Hypothalamus (tissue), 51 donors: ENCODE data around the gene MDH2.
"Not testable (repeated sequence)": the region's sequence is repeated elsewhere in the genome, so short reads cannot be mapped to it uniquely, and the experiment has no call there.

Experiments used
- DNase-seq, 51 donors: peaks; one replicate each; lab custom pipeline; 2025; lab: John Stamatoyannopoulos, UW

The MDH2 gene

GRCh38 chr7:76101693-76102437 lies 54.0 kb downstream of the MDH2 start:
- DNase-seq: not testable (repeated sequence)

DNA sequence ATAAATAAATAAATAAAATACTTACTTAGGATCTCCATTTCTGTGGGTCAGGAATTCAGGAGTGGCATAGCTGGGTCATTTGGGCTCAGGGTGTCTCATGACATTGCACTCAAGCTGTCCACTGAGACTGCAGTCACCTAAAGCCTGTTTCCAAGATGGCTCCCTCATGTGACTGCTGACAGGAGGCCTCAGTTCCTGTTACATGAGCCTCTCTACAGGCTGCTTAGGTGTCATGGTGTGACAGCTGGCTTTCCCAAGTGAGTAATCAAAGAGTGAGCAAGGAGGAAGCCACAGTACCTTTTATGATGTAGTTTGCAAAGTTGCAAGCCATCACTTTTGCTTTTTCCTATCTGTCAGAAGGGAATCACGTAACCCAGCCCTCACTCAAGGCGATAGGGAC lies 55.9 kb downstream of the MDH2 start:
- DNase-seq: not testable (repeated sequence)

- DNase-seq: not testable (repeated sequence)
These were observed 58.2 kb downstream of the MDH2 start for GRCh38 chr7:76106130-76106529.

DNA sequence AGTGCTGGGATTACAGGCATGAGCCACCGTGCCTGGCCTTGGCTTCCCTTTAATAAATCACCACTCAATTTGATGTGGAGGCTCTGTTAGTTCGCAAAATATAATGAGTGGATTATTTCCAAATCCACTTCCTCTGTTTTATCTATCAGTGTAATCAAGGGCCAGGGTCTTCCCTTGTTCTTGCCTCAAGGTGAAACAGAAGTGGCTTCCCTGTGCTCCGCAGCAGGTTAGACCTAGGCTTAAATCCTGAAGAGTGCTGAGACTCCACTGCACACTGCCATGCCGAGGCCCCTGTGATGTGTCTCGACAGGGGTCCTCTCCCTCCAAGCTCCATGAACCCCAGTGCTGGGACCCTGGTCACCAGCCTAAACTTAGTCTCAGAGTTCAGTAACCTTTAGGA lies 59.0 kb downstream of the MDH2 start:
- no peak for DNase-seq

DNA sequence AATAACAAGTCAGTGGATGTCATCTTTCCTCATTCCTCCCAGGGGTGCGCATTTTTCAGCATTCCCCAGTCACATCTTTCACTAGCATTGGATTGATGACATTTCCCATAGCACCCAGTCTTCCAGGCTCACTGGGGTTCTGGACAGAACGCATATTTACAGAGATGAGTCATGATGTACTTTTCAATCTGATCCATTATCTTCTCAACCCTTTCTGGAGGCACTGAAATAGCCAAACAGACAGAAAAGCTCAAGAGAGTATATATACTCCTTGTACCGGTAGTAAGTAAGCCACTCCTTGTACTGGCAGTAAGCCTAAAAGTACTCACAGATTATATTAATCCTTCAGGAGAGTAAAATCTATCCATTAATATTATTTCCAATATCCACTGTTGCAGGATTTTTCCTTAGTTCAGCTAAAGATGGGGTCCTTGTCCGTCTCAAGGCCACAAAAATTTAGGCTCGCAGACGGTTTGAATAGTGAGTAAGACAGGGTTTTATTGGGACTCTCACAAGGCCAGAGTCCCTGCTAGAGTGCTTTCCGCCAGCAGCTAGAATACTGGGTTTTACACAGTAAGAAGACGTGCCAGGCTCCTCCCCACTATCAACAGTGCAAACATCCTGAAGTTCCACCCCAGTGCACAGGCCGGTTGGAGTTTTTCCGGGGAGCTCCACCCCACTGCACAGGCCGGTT lies 60.8 kb downstream of the MDH2 start:
- DNase-seq: no peak

DNA sequence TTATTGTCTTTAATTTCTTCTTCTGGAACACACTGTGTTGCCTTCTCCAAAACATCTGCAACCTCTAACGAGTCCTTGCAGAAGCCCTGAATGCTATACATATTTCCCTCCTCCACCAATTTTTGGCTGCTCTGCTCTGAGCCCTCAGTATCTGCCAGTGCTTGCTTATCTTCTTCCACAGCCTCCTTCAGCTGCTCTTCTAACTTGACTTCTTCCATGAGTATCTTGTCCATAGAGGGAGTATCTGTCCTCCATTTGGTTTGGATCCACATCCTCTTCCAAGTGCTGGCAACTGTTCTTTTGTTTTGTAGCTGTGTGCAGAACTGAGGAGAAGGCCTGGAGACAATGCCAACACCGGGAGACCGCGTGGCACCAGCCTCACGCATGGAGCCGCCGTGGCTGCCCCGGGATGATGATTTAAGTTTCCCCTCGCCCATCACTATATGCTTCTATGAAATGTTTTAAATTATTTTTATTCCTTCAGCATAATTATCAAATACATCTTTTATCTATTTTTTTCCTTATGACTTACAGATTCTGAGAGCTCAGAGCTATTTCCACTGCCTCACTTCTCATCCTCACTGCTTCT lies 65.2 kb downstream of the MDH2 start:
- DNase-seq: not testable (repeated sequence)

DNA sequence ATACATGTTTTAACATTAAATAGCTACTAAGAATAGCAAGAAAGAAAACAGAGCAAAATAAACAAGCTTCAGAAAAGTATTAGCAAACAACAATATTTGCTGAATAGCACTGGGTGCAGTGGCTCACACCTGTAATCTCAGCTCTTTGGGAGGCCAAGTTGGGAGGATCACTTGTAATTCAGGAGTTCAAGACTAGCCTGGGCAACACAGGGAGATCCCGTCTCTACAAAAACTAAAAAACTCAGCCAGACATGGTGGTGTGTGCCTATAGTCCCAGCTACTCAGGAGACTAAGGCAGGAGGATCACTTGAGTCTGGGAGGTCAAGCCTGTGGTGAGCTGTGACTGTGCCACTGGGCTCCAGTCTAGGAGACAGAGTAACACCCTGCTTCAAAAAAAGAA lies 66.8 kb downstream of the MDH2 start:
- DNase-seq: not testable (repeated sequence)
